ENCODE results near the gene C4orf36.

The C4orf36 gene

GRCh38 chr4:86845593-86845992, 46.6 kb downstream of the C4orf36 start:
- TF ChIP-seq CTCF (IDR thresholded peaks at IDR 0.05; ENCODE audit: low read depth, low read length, missing control alignments): no peak
- no peak for DNase-seq (ENCODE audit: extremely low read depth, low read depth)

GRCh38 chr4:86841309-86841708, 50.9 kb downstream of the C4orf36 start:
- no peak for TF ChIP-seq CTCF (IDR thresholded peaks at IDR 0.05; ENCODE audit: low read depth, low read length, missing control alignments)
- DNase-seq (ENCODE audit: extremely low read depth, low read depth): no peak
- H3K4me3 ChIP-seq (replicated peaks; ENCODE audit: low read depth, low read length): no peak overlapping the region

More at GRCh38 chr4:86845593-86845992, 46.6 kb downstream of the C4orf36 start:
- H3K4me3 ChIP-seq (replicated peaks; ENCODE audit: low read depth, low read length): no peak overlapping the region

GRCh38 chr4:86840858-86841257, 51.4 kb downstream of the C4orf36 start:
- no peak for DNase-seq (ENCODE audit: extremely low read depth, low read depth)
- no peak for TF ChIP-seq CTCF (IDR thresholded peaks at IDR 0.05; ENCODE audit: low read depth, low read length, missing control alignments)
- H3K4me3 ChIP-seq (replicated peaks; ENCODE audit: low read depth, low read length): no peak overlapping the region

GRCh38 chr4:86837691-86838503, 54.3 kb downstream of the C4orf36 start:
- no peak for TF ChIP-seq CTCF (IDR thresholded peaks at IDR 0.05; ENCODE audit: low read depth, low read length, missing control alignments)
- no peak for DNase-seq (ENCODE audit: extremely low read depth, low read depth)
- no peak overlapping the region for H3K4me3 ChIP-seq (replicated peaks; ENCODE audit: low read depth, low read length)

- H3K4me3 ChIP-seq (replicated peaks; ENCODE audit: low read depth, low read length): no peak overlapping the region
- DNase-seq (ENCODE audit: extremely low read depth, low read depth): no peak
- no peak for TF ChIP-seq CTCF (IDR thresholded peaks at IDR 0.05; ENCODE audit: low read depth, low read length, missing control alignments)
Measured at GRCh38 chr4:86835677-86836076, 56.5 kb downstream of the C4orf36 start.

GRCh38 chr4:86834901-86835300, 57.3 kb downstream of the C4orf36 start:
- no peak for TF ChIP-seq CTCF (IDR thresholded peaks at IDR 0.05; ENCODE audit: low read depth, low read length, missing control alignments)
- peak; percentile 96 for DNase-seq (ENCODE audit: extremely low read depth, low read depth)
- H3K4me3 ChIP-seq (replicated peaks; ENCODE audit: low read depth, low read length): no peak overlapping the region
